Measurements from ENCODE around the gene PTOV1.
A peak's percentile ranks its signal among the peaks of the same experiment; 100 is the strongest.

Gene PTOV1

GRCh38 chr19:49844138-49845095 is 6.5 kb upstream of the PTOV1 start:
- no peak overlapping the region for H3K27ac Mint-ChIP-seq

GRCh38 chr19:49845414-49845813 is 5.5 kb upstream of the PTOV1 start:
- Mint-ChIP-seq H3K9me3 (peaks cover 15% of the 10 kb centered on the region), H3K27me3 (ENCODE audit: low read depth) (no peaks in the 10 kb centered on the region), H3K4me3 (no peak overlapping the region), H3K27ac (no peak overlapping the region), H3K36me3 (ENCODE audit: low read depth) (peaks cover 41% of the 10 kb centered on the region), H3K4me1 (peaks cover 4% of the 10 kb centered on the region)
- no peak for TF ChIP-seq CTCF (IDR thresholded peaks at IDR 0.05; ENCODE audit: unreplicated experiment in 3 of 3)

More at GRCh38 chr19:49844138-49845095, 6.5 kb upstream of the PTOV1 start:
- no peak for TF ChIP-seq CTCF (IDR thresholded peaks at IDR 0.05; ENCODE audit: unreplicated experiment in 3 of 3)
- peaks cover 42% of the 10 kb centered on the region for H3K36me3 Mint-ChIP-seq (ENCODE audit: low read depth)
- H3K4me3 Mint-ChIP-seq: no peak overlapping the region
- H3K4me1 Mint-ChIP-seq: no peaks in the 10 kb centered on the region
- H3K27me3 Mint-ChIP-seq (ENCODE audit: low read depth): no peaks in the 10 kb centered on the region
- peaks cover 8% of the 10 kb centered on the region for H3K9me3 Mint-ChIP-seq

- H3K4me3 Mint-ChIP-seq: peak overlapping the region in 2 of 3 experiments; percentile 15 to 54
- H3K27ac Mint-ChIP-seq: no peak overlapping the region
- no peak for TF ChIP-seq CTCF (IDR thresholded peaks at IDR 0.05; ENCODE audit: unreplicated experiment in 3 of 3)
- H3K36me3 Mint-ChIP-seq (ENCODE audit: low read depth): peaks cover 35% of the 10 kb centered on the region
- peaks cover 4% of the 10 kb centered on the region for H3K4me1 Mint-ChIP-seq
- no peaks in the 10 kb centered on the region for H3K27me3 Mint-ChIP-seq (ENCODE audit: low read depth)
- H3K9me3 Mint-ChIP-seq: peaks cover 15% of the 10 kb centered on the region
Measured at GRCh38 chr19:49846408-49846807, 4.6 kb upstream of the PTOV1 start.

GRCh38 chr19:49847731-49848696 is 2.9 kb upstream of the PTOV1 start:
- peak overlapping the region in 2 of 3 experiments; percentile 3 to 11 for H3K27ac Mint-ChIP-seq
- no peak for TF ChIP-seq CTCF (IDR thresholded peaks at IDR 0.05; ENCODE audit: unreplicated experiment in 3 of 3)
- H3K36me3 Mint-ChIP-seq (ENCODE audit: low read depth): peaks cover 35% of the 10 kb centered on the region
- H3K4me1 Mint-ChIP-seq: peaks cover 14% of the 10 kb centered on the region
- peak overlapping the region; percentile 53 to 73 (median 68) for H3K4me3 Mint-ChIP-seq
- H3K9me3 Mint-ChIP-seq: peaks cover 15% of the 10 kb centered on the region
- no peaks in the 10 kb centered on the region for H3K27me3 Mint-ChIP-seq (ENCODE audit: low read depth)

GRCh38 chr19:49848938-49849337 is 2.0 kb upstream of the PTOV1 start:
- Mint-ChIP-seq H3K27me3 (ENCODE audit: low read depth) (no peaks in the 10 kb centered on the region), H3K4me1 (peaks cover 22% of the 10 kb centered on the region)
- TF ChIP-seq CTCF (IDR thresholded peaks at IDR 0.05; ENCODE audit: unreplicated experiment in 3 of 3): no peak

More at GRCh38 chr19:49848938-49849337, 2.0 kb upstream of the PTOV1 start:
- peaks cover 15% of the 10 kb centered on the region for H3K9me3 Mint-ChIP-seq
- H3K27ac Mint-ChIP-seq: peak overlapping the region in 2 of 3 experiments; percentile 19 to 74
- peak overlapping the region; percentile 68 to 83 (median 75) for H3K4me3 Mint-ChIP-seq
- peaks cover 35% of the 10 kb centered on the region for H3K36me3 Mint-ChIP-seq (ENCODE audit: low read depth)

Data from nephron (organoid).